NCI-H1048 (cell line): ENCODE results near the gene CAMLG.
A peak's percentile ranks its signal among the peaks of the same experiment; 100 is the strongest.
"Not testable (repeated sequence)": the region's sequence is repeated elsewhere in the genome, so short reads cannot be mapped to it uniquely, and the experiment has no call there.

Experiments used
- DNase-seq: peaks from one replicate; lab custom pipeline; 2025; lab: John Stamatoyannopoulos, UW

CAMLG gene

GRCh38 chr5:134738133-134738962 is at the start of gene CAMLG:
TSS of gene CAMLG (plus strand) at chr5:134738548. CDS start at chr5:134738621, 73 bp downstream.
- peak; percentile 89 for DNase-seq

GRCh38 chr5:134690144-134690543 is 48.2 kb upstream of the CAMLG start:
- not testable (repeated sequence) for DNase-seq

- no peak for DNase-seq
These were observed 45.6 kb upstream of the CAMLG start for GRCh38 chr5:134692722-134693121.

GRCh38 chr5:134708301-134708700 is 30.0 kb upstream of the CAMLG start:
- DNase-seq, result no peak

- DNase-seq, result no peak
These were observed 24.2 kb upstream of the CAMLG start for GRCh38 chr5:134714120-134714519.

- no peak for DNase-seq
These were observed 23.8 kb upstream of the CAMLG start for GRCh38 chr5:134714541-134714940.

- not testable (repeated sequence) for DNase-seq
These were observed 22.9 kb upstream of the CAMLG start for GRCh38 chr5:134715466-134715865.

- no peak for DNase-seq
These were observed 13.5 kb upstream of the CAMLG start for GRCh38 chr5:134724872-134725271.

GRCh38 chr5:134732819-134733218 is 5.5 kb upstream of the CAMLG start:
- DNase-seq, result no peak

GRCh38 chr5:134735243-134735642 is 3.1 kb upstream of the CAMLG start:
- DNase-seq, result no peak

GRCh38 chr5:134736173-134736812 is 2.1 kb upstream of the CAMLG start:
- DNase-seq, result no peak

- DNase-seq, result no peak
These were observed 764 bp downstream of the CAMLG start for GRCh38 chr5:134738963-134739661.

- DNase-seq, result no peak
These were observed 2.7 kb downstream of the CAMLG start for GRCh38 chr5:134741052-134741451.

GRCh38 chr5:134742134-134742533 is 3.8 kb downstream of the CAMLG start:
- no peak for DNase-seq

GRCh38 chr5:134749415-134749814 is 11.1 kb downstream of the CAMLG start:
- DNase-seq, result no peak

- no peak for DNase-seq
These were observed 19.8 kb downstream of the CAMLG start for GRCh38 chr5:134758176-134758503.

- peak; percentile 97 for DNase-seq
These were observed 20.4 kb downstream of the CAMLG start, which contains the start of gene DDX46 for GRCh38 chr5:134758504-134759341. TSS of gene DDX46 (plus strand) at chr5:134758779. CDS start at chr5:134758939, 160 bp downstream.

GRCh38 chr5:134767528-134768291 is 29.4 kb downstream of the CAMLG start:
- DNase-seq, result not testable (repeated sequence)

- DNase-seq, result no peak
These were observed 30.9 kb downstream of the CAMLG start for GRCh38 chr5:134769206-134769605.

- no peak for DNase-seq
These were observed 34.2 kb downstream of the CAMLG start for GRCh38 chr5:134772461-134773125.

GRCh38 chr5:134777366-134777765 is 39.0 kb downstream of the CAMLG start:
- DNase-seq, result no peak
